ENCODE data around the gene KCNQ1. TPM values are rescaled to one million over a fixed set of nuclear protein-coding genes. Genes with fewer than 3 reads are reported as not detected.
A peak's percentile ranks its signal among the peaks of the same experiment; 100 is the strongest.

KCNQ1 gene
- total and polyA plus RNA-seq, 9 of the 15 experiments (the other 6 are each of a cell fraction or from before 2014, with no cell fraction given): 0.44 TPM; not detected in 8

DNA sequence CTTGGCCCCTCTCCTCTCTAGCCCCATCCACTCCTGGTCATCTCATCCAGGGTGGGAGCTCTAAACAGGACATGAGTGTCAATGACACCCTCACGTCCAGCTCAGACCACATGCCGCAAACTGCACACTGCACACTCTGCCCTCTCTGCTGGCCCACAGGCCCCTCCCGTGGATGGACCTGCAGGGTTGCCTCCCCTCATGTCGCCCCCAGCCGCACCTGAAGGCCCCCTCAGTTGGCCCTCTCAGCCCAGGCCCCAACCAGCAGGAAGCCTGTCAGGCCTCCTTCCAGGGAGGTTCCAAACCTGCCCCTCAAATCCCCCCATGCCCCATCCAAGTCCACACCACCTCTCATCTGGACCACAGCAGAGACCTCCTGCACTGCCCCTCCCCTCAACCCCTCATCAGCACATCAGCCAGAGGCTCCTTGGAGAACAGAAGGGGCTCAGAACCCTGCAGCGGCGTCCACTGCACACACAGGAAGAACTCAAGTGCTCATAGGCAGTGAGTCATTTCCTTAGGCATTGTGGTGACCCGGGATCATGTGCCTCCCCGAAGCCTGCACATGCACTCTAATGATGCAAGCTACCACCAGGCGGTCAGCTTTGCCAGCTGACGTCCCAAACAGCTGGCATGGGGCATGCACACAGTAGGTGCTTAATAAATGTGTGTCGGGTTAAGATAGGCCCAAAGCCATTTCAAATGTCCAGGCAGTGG, 453.7 kb downstream of the KCNQ1 start (continued):
- TF ChIP-seq LEF1 (IDR thresholded peaks at IDR 0.05) (0 out of 2 replicates have a peak, but pooled peaks have one; percentile 25), KDM2B (CRISPR knock-in tag; IDR thresholded peaks at IDR 0.05) (no peak), CCNT2 (IDR thresholded peaks at IDR 0.05; ENCODE audit: borderline replicate concordance, extremely low read depth, insufficient read length, low read depth, low read length) (no peak), BRCA1 (IDR thresholded peaks at IDR 0.05) (no peak), BRCA1 (CRISPR knock-in tag; IDR thresholded peaks at IDR 0.05) (no peak), SNIP1 (IDR thresholded peaks at IDR 0.05; ENCODE audit: low read depth) (no peak), PTRF (tag; IDR thresholded peaks at IDR 0.05) (no peak), GATAD2A (IDR thresholded peaks at IDR 0.05) (no peak), ZNF79 (CRISPR knock-in tag; IDR thresholded peaks at IDR 0.05; ENCODE audit: low read depth) (peak; percentile 36; the same call in 1 of the 2 replicates), ZNF217 (CRISPR knock-in tag; IDR thresholded peaks at IDR 0.05) (no peak), NR2F6 (CRISPR knock-in tag; IDR thresholded peaks at IDR 0.05) (no peak), CBFB (CRISPR knock-in tag; IDR thresholded peaks at IDR 0.05) (0 out of 2 replicates have a peak, but pooled peaks have one; percentile 28), TRIM28 (IDR thresholded peaks at IDR 0.05) (no peak), ZKSCAN3 (CRISPR knock-in tag; IDR thresholded peaks at IDR 0.05) (no peak), YBX1 (IDR thresholded peaks at IDR 0.05) (no peak)
- TF ChIP-seq, protein P1, sequence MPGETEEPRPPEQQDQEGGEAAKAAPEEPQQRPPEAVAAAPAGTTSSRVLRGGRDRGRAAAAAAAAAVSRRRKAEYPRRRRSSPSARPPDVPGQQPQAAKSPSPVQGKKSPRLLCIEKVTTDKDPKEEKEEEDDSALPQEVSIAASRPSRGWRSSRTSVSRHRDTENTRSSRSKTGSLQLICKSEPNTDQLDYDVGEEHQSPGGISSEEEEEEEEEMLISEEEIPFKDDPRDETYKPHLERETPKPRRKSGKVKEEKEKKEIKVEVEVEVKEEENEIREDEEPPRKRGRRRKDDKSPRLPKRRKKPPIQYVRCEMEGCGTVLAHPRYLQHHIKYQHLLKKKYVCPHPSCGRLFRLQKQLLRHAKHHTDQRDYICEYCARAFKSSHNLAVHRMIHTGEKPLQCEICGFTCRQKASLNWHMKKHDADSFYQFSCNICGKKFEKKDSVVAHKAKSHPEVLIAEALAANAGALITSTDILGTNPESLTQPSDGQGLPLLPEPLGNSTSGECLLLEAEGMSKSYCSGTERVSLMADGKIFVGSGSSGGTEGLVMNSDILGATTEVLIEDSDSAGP (CRISPR knock-in tag; IDR thresholded peaks at IDR 0.05): no peak
- TF ChIP-seq, protein P2, sequence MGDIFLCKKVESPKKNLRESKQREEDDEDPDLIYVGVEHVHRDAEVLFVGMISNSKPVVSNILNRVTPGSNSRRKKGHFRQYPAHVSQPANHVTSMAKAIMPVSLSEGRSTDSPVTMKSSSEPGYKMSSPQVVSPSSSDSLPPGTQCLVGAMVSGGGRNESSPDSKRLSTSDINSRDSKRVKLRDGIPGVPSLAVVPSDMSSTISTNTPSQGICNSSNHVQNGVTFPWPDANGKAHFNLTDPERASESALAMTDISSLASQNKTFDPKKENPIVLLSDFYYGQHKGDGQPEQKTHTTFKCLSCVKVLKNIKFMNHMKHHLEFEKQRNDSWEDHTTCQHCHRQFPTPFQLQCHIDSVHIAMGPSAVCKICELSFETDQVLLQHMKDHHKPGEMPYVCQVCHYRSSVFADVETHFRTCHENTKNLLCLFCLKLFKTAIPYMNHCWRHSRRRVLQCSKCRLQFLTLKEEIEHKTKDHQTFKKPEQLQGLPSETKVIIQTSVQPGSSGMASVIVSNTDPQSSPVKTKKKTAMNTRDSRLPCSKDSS (IDR thresholded peaks at IDR 0.05; ENCODE audit: low read depth, partially characterized antibody): no peak
- TF ChIP-seq, protein P3, sequence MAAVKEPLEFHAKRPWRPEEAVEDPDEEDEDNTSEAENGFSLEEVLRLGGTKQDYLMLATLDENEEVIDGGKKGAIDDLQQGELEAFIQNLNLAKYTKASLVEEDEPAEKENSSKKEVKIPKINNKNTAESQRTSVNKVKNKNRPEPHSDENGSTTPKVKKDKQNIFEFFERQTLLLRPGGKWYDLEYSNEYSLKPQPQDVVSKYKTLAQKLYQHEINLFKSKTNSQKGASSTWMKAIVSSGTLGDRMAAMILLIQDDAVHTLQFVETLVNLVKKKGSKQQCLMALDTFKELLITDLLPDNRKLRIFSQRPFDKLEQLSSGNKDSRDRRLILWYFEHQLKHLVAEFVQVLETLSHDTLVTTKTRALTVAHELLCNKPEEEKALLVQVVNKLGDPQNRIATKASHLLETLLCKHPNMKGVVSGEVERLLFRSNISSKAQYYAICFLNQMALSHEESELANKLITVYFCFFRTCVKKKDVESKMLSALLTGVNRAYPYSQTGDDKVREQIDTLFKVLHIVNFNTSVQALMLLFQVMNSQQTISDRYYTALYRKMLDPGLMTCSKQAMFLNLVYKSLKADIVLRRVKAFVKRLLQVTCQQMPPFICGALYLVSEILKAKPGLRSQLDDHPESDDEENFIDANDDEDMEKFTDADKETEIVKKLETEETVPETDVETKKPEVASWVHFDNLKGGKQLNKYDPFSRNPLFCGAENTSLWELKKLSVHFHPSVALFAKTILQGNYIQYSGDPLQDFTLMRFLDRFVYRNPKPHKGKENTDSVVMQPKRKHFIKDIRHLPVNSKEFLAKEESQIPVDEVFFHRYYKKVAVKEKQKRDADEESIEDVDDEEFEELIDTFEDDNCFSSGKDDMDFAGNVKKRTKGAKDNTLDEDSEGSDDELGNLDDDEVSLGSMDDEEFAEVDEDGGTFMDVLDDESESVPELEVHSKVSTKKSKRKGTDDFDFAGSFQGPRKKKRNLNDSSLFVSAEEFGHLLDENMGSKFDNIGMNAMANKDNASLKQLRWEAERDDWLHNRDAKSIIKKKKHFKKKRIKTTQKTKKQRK (IDR thresholded peaks at IDR 0.05; ENCODE audit: borderline replicate concordance, low read depth, low read length): no peak
- TF ChIP-seq, protein P4, sequence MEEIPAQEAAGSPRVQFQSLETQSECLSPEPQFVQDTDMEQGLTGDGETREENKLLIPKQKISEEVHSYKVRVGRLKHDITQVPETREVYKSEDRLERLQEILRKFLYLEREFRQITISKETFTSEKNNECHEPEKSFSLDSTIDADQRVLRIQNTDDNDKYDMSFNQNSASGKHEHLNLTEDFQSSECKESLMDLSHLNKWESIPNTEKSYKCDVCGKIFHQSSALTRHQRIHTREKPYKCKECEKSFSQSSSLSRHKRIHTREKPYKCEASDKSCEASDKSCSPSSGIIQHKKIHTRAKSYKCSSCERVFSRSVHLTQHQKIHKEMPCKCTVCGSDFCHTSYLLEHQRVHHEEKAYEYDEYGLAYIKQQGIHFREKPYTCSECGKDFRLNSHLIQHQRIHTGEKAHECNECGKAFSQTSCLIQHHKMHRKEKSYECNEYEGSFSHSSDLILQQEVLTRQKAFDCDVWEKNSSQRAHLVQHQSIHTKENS (CRISPR knock-in tag; IDR thresholded peaks at IDR 0.05): no peak
- TF ChIP-seq, protein P5, sequence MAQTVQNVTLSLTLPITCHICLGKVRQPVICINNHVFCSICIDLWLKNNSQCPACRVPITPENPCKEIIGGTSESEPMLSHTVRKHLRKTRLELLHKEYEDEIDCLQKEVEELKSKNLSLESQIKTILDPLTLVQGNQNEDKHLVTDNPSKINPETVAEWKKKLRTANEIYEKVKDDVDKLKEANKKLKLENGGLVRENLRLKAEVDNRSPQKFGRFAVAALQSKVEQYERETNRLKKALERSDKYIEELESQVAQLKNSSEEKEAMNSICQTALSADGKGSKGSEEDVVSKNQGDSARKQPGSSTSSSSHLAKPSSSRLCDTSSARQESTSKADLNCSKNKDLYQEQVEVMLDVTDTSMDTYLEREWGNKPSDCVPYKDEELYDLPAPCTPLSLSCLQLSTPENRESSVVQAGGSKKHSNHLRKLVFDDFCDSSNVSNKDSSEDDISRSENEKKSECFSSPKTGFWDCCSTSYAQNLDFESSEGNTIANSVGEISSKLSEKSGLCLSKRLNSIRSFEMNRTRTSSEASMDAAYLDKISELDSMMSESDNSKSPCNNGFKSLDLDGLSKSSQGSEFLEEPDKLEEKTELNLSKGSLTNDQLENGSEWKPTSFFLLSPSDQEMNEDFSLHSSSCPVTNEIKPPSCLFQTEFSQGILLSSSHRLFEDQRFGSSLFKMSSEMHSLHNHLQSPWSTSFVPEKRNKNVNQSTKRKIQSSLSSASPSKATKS (CRISPR knock-in tag; IDR thresholded peaks at IDR 0.05): no peak
